HG02973 (cell line): ENCODE results near the gene LRP3.

Experiments
- ATAC-seq: cut with Tn5 transposase; IDR thresholded peaks from one replicate; pipeline ENCODE4 v1.9.1; 2021; ENCODE audit warnings: moderate library complexity; ENCODE audit not compliant: unreplicated experiment

LRP3 gene

GRCh38 chr19:33251526-33252090, 57.5 kb downstream of the LRP3 start:
- no peak for ATAC-seq

DNA sequence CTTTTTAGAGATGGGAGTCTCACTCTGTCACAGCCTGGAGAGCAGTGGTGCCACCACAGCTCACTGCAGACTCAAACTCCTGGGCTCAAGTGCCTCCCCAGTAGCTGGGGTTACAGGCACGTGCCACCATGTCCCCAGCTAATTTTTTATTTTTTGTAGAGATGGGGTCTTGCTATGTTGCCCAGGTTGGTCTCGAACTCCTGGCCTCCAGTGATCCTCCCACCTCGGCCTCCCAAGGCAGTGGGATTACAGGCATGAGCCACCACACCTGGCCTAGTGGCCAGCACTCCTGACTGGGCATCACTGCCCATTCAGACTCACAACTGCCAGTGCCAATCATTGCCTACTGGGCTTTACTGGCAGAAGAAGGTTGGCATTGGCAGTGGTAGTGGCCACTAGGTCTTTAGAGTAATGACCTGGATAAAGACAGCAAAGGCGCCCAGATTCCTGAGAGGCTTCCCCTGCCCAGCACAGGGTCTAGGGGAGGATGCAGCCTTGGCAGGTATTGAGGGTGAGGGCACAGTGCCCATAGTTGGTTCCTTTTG, 58.4 kb downstream of the LRP3 start:
- no peak for ATAC-seq

GRCh38 chr19:33252971-33253370, 58.8 kb downstream of the LRP3 start:
- no peak for ATAC-seq

GRCh38 chr19:33254245-33254824, 60.2 kb downstream of the LRP3 start:
- ATAC-seq: no peak

DNA sequence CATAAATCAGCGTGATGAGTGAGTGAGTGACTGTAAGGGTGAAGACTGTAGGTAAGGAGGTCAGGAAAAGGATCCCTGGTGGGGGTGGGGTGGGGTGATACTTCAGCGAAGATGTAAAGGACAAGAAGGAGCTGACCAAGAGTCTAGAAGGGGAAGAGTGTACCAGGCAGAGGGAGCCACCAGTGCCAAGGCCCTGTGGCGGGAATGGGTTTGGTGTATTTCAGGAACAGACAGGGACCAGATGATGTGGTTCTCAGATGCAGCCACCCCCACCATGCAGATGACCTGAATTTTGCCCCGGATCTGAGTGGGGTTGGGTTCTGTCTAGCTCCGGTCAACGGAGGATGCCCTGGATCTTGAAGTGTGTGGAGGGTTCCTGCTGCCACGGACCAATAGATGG, 61.7 kb downstream of the LRP3 start:
- no peak for ATAC-seq

GRCh38 chr19:33256261-33256660, 62.1 kb downstream of the LRP3 start:
- no peak for ATAC-seq

GRCh38 chr19:33257828-33258227, 63.7 kb downstream of the LRP3 start:
- no peak for ATAC-seq
